ENCODE data around the gene WDHD1.

DNA sequence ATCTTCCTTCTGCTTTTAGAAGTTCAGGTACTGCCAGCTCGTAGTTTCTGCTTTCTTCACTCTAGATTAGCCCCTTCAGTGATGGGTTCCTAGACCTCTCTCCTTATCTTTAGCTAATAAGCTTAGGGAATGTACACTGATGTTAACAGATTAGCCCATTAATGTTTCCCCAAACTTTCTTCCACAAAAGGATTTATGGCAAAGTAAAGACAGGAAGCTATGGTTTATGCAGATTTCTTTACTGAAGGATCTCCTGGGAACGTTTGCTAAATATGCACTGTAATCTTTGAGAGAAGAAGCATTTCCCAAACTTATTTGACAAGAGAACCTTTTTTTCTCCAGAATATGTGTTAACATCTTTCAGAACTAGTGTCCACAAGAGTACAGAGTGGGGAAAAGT, 4.3 kb upstream of the WDHD1 start:
- TF ChIP-seq, protein P1, sequence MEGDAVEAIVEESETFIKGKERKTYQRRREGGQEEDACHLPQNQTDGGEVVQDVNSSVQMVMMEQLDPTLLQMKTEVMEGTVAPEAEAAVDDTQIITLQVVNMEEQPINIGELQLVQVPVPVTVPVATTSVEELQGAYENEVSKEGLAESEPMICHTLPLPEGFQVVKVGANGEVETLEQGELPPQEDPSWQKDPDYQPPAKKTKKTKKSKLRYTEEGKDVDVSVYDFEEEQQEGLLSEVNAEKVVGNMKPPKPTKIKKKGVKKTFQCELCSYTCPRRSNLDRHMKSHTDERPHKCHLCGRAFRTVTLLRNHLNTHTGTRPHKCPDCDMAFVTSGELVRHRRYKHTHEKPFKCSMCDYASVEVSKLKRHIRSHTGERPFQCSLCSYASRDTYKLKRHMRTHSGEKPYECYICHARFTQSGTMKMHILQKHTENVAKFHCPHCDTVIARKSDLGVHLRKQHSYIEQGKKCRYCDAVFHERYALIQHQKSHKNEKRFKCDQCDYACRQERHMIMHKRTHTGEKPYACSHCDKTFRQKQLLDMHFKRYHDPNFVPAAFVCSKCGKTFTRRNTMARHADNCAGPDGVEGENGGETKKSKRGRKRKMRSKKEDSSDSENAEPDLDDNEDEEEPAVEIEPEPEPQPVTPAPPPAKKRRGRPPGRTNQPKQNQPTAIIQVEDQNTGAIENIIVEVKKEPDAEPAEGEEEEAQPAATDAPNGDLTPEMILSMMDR (IDR thresholded peaks at IDR 0.05) = no peak
- no peak for TF ChIP-seq POLR2AphosphoS5 (IDR thresholded peaks at IDR 0.05)
